Body of pancreas (tissue), 4 donors: ENCODE results near the gene GPR37L1. TPM values are rescaled to one million over a fixed set of nuclear protein-coding genes. Genes with fewer than 3 reads are reported as not detected.

Experiments
- ATAC-seq: fragments of 150-250 bp; one replicate; pipeline ENCODE4 v1.9.1; 2016
- DNase-seq, 4 donors: peaks; one replicate each; pipeline ENCODE4 v3.0.0-alpha.2; 2019
- H3K27ac ChIP-seq, 4 donors: fragments of 200-600 bp; sonication (generic); 1 replicate in 3 of 4; 2 replicates in 1 of 4; pipeline versions ENCODE4 v1.5.1 to v1.6.1; 2016 to 2019; ENCODE audit warnings: mild to moderate bottlenecking in 1 of 4, mixed read lengths in 1 of 4, moderate library complexity in 1 of 4
- H3K27me3 ChIP-seq, 2 donors: fragments of 200-600 bp; sonication (generic); one replicate each; pipeline ENCODE4 v1.6.0; 2016; ENCODE audit warnings: mild to moderate bottlenecking in 1 of 2
- H3K36me3 ChIP-seq, 2 donors: fragments of 200-600 bp; sonication (generic); replicated peaks in 1 of 2; 2 replicates each; pipeline ENCODE4 v1.5.1; 2016; ENCODE audit warnings: low read depth in 2 of 2; ENCODE audit not compliant: insufficient read depth in 1 of 2
- H3K4me1 ChIP-seq: fragments of 200-600 bp; sonication (generic); one replicate; pipeline ENCODE4 v1.6.0; 2016
- H3K4me3 ChIP-seq, 2 donors: fragments of 200-600 bp; sonication (generic); 1 replicate in 1 of 2; 2 replicates in 1 of 2; pipeline ENCODE4 v1.5.1; 2016 to 2019
- H3K9me3 ChIP-seq, 3 donors: fragments of 200-600 bp; sonication (generic); 1 replicate in 2 of 3; 2 replicates in 1 of 3; pipeline ENCODE4 v1.5.1; 2016
- POLR2A ChIP-seq, 3 donors: fragments of 450-650 bp; IDR thresholded peaks; one replicate each; pipeline ENCODE4 v1.6.1; 2016; ENCODE audit warnings: antibody characterized with exemption in 3 of 3, mild to moderate bottlenecking in 2 of 3
- WGBS, 2 donors: methylation state at CpG; one replicate each; pipeline ENCODE4 v1.1.5; 2017; 5-methylcytosine and 5-hydroxymethylcytosine counted together
- intact Hi-C: fragments of 100-400 bp; cut with DNase I; formaldehyde crosslinking; loops from one replicate; pipeline ENCODE4 v1.15.1; 2023
- total RNA-seq, 2 donors: library from RNA; depleted of rRNA; stranded (reverse); fragments of >200 nt; gene quantifications; one replicate each; pipeline ENCODE4 v1.1.0, GENCODE V29; 2016
- TF ChIP-seq, protein P1 (sequence below), 7 experiments: fragments of 450-650 bp in 4 of 7; fragments of 200-600 bp in 3 of 7; sonication (generic) in 3 of 7; IDR thresholded peaks; one replicate each; pipeline ENCODE4 v1.5.1; 2016 to 2019; ENCODE audit warnings: antibody characterized with exemption in 7 of 7

The GPR37L1 gene
- total RNA-seq, 2 donors from 2014 or later: not detected

DNA sequence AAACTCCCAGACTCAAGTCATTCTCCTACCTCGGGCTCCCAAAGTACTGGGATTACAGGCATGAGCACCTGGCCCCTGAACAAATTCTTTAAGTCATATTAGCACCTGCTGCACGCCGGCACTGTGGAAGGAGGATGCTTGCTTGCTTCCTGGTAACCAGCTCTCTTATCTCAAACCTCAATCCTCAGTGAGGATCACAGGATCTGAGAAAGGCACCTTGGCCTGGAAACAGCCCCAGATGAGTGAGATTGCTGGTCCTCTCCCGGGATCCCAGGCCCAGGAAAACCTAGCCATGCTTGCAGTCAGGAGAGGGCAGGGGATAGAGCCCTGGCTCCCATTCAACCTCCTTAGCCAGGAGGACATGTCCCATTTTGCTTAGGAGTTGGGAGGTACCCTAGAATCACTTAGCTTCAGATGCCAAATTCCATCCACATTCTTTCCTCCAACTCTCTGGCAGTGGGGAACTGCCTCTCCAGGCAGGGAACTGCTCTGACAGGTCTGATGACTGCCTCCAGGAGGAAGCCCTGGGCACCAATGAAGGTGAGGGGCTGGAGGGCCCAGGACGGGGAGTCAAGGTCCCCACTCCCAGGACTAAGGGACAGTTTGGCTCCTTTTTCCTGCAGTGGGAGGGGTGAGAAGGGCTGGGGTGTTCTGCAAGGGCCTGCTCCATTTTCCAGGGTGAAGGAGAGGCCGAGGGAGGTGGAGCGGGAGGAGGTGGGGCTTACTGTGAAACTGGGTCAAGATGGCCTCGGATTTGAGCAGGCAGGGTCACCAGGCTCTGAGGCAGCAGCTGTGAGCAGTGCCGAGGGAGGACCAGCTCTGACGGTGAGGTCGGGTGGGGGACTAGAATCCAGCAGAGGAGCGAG is 9.5 kb downstream of the GPR37L1 start:
- no peaks in the 10 kb centered on the region for H3K9me3 ChIP-seq
- ATAC-seq (peak; percentile 41), DNase-seq (peak; percentile 34 to 56 (median 46))
- WGBS, 2 donors: 51 to 70% methylated on average over 8 to 12 of the region's 12 CpGs
- H3K27me3 ChIP-seq: no peaks in the 10 kb centered on the region
- H3K36me3 ChIP-seq: peaks cover 1 to 4% of the 10 kb centered on the region in 2 donors
- peak overlapping the region; percentile 35 to 78 (median 58) for H3K27ac ChIP-seq
- TF ChIP-seq, protein P1, sequence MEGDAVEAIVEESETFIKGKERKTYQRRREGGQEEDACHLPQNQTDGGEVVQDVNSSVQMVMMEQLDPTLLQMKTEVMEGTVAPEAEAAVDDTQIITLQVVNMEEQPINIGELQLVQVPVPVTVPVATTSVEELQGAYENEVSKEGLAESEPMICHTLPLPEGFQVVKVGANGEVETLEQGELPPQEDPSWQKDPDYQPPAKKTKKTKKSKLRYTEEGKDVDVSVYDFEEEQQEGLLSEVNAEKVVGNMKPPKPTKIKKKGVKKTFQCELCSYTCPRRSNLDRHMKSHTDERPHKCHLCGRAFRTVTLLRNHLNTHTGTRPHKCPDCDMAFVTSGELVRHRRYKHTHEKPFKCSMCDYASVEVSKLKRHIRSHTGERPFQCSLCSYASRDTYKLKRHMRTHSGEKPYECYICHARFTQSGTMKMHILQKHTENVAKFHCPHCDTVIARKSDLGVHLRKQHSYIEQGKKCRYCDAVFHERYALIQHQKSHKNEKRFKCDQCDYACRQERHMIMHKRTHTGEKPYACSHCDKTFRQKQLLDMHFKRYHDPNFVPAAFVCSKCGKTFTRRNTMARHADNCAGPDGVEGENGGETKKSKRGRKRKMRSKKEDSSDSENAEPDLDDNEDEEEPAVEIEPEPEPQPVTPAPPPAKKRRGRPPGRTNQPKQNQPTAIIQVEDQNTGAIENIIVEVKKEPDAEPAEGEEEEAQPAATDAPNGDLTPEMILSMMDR (IDR thresholded peaks at IDR 0.05): no peak
- TF ChIP-seq POLR2A (IDR thresholded peaks at IDR 0.05): no peak
- H3K4me1 ChIP-seq: peaks cover 42% of the 10 kb centered on the region
- H3K4me3 ChIP-seq: no peak overlapping the region
- intact Hi-C loops: no loop called here

DNA sequence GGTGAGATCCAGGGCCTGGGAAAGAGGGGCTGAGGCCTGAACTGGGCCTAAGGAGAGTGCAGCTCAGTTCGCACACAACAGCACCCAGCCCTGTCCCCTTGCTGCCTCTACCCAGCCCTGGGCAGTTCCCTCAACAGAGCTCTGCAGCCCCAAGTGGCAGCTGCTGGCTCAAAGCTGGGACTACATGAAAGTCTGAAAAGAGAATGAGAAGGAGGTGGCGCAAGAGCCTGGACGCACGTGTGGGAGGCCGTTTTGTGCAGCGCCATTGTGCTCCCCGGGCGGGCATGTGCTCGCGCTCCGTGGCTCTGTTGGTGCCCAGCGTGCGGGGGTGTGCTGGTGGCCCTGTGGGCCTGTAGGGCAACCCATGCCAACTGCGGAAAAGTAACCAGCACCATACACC is 10.3 kb downstream of the GPR37L1 start:
- WGBS, 2 donors: 70 to 89% methylated on average over 13 to 14 of the region's 14 CpGs
- intact Hi-C loops: no loop called here
- Histone ChIP-seq H3K9me3 (no peaks in the 10 kb centered on the region), H3K27ac (peak overlapping the region; percentile 35 to 78 (median 58)), H3K4me1 (peaks cover 42% of the 10 kb centered on the region), H3K27me3 (no peaks in the 10 kb centered on the region), H3K36me3 (peaks cover 1 to 4% of the 10 kb centered on the region in 2 donors), H3K4me3 (no peak overlapping the region)
- DNase-seq (peak in 1 of 4 donors; percentile 12), ATAC-seq (no peak)
- TF ChIP-seq, protein P1 (IDR thresholded peaks at IDR 0.05): no peak
- TF ChIP-seq POLR2A (IDR thresholded peaks at IDR 0.05): no peak

DNA sequence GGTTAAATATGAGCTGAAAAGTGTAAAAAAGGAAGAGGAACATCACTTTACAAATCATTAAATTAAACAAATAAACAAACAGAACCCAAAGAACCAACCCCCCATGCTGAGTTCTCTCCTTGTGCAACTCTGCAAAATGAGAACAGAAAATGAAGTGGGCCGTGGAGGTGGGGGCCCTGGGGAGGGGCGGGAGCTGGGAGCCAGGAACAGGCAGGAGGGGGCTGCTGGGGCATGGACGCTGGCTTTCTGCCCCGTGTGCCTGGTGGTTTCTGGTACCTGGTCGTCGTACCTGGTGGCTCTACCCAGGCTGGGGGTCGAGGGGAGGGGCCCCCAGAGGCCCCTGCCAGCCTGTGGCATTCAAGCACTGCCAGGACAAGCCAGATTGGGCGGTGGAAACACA is 10.8 kb downstream of the GPR37L1 start:
- no peaks in the 10 kb centered on the region for H3K9me3 ChIP-seq
- no peaks in the 10 kb centered on the region for H3K27me3 ChIP-seq
- 61 to 76% methylated on average over 3 to 6 of the region's 8 CpGs for WGBS, 2 donors
- peaks cover 1 to 4% of the 10 kb centered on the region in 2 donors for H3K36me3 ChIP-seq
- DNase-seq (no peak), ATAC-seq (no peak)
- no peak overlapping the region for H3K4me3 ChIP-seq
- intact Hi-C loops: no loop called here
- TF ChIP-seq, protein P1 (IDR thresholded peaks at IDR 0.05): no peak
- TF ChIP-seq POLR2A (IDR thresholded peaks at IDR 0.05): no peak
- peak overlapping the region in 2 of 4 donors; percentile 7 to 78 for H3K27ac ChIP-seq
- peaks cover 42% of the 10 kb centered on the region for H3K4me1 ChIP-seq

DNA sequence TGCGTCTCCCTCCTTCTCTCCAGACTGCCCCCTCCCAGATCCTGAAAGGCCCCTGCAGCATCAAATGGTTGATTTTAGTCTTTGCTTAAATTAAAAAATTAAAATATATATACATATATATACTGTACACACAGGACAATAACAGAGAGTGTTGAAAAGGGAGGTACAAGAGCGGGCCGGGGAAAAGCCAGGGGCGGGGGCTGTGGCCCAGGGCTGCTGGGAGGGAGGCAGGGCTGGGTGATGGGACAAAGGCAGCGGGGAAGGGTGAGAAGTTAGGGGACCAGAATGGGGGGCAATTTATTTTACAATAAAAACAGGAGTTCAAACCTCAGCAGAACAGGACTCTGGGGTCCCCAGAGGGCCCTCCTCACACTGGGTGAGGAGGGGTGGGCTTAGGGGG is 11.3 kb downstream of the GPR37L1 start:
- no peak for ATAC-seq
- DNase-seq: no peak
- Histone ChIP-seq H3K36me3 (peaks cover 1 to 4% of the 10 kb centered on the region in 2 donors), H3K4me1 (peaks cover 42% of the 10 kb centered on the region), H3K27ac (peak overlapping the region in 1 of 4 donors; percentile 62), H3K27me3 (no peaks in the 10 kb centered on the region), H3K9me3 (no peaks in the 10 kb centered on the region), H3K4me3 (no peak overlapping the region)
- intact Hi-C loops: no loop called here
- TF ChIP-seq, protein P1 (IDR thresholded peaks at IDR 0.05): no peak
- TF ChIP-seq POLR2A (IDR thresholded peaks at IDR 0.05): no peak
- 92 to 97% methylated on average over 5 of the region's 5 CpGs for WGBS, 2 donors
